Uterus (tissue), 4 donors: ENCODE data around the gene PFKFB4. TPM values are rescaled to one million over a fixed set of nuclear protein-coding genes. Genes with fewer than 3 reads are reported as not detected.
A peak's percentile ranks its signal among the peaks of the same experiment; 100 is the strongest.

ENCODE experiments used
- DNase-seq, 2 donors: peaks; one replicate each; pipeline ENCODE4 v3.0.0-alpha.2; 2019 to 2020
- H3K27ac ChIP-seq, 2 donors: fragments of 200-600 bp; sonication (generic); 1 replicate in 1 of 2; 2 replicates in 1 of 2; pipeline ENCODE4 v1.5.1; 2016 to 2018
- H3K27me3 ChIP-seq, 2 donors: fragments of 200-600 bp; sonication (generic); one replicate each; pipeline ENCODE4 v1.5.1; 2018 to 2019; ENCODE audit warnings: control low read depth in 1 of 2
- H3K36me3 ChIP-seq, 2 donors: fragments of 200-600 bp; sonication (generic); one replicate each; pipeline ENCODE4 v1.5.1; 2019; ENCODE audit warnings: control low read depth in 1 of 2
- H3K4me1 ChIP-seq, 2 donors: fragments of 200-600 bp; sonication (generic); one replicate each; pipeline ENCODE4 v1.5.1; 2018 to 2019; ENCODE audit warnings: control low read depth in 1 of 2
- H3K4me3 ChIP-seq, 2 donors: fragments of 200-600 bp; sonication (generic); 1 replicate in 1 of 2; 2 replicates in 1 of 2; pipeline ENCODE4 v1.5.1; 2018 to 2019; ENCODE audit warnings: mild to moderate bottlenecking in 1 of 2
- H3K9me3 ChIP-seq, 2 donors: fragments of 200-600 bp; sonication (generic); one replicate each; pipeline ENCODE4 v1.5.1; 2019; ENCODE audit warnings: control low read depth in 1 of 2
- POLR2A ChIP-seq, 2 donors: fragments of 450-650 bp; IDR thresholded peaks; one replicate each; pipeline ENCODE4 v1.6.1; 2016; ENCODE audit warnings: antibody characterized with exemption in 2 of 2, mild to moderate bottlenecking in 1 of 2, moderate library complexity in 1 of 2
- intact Hi-C: fragments of 100-400 bp; cut with DNase I; formaldehyde crosslinking; loops from one replicate; pipeline ENCODE4 v1.15.1; 2023; ENCODE audit warnings: low total_unique reads
- total RNA-seq, 4 donors: library from RNA; depleted of rRNA in 3 of 4; stranded (reverse); fragments of >200 nt in 3 of 4; gene quantifications; one replicate each; pipeline versions ENCODE4 v1.1.0 to v1.2.4, GENCODE V29; 2014 to 2023
- TF ChIP-seq, protein P1 (sequence below), 4 experiments: fragments of 200-600 bp in 2 of 4; fragments of 450-650 bp in 2 of 4; sonication (generic) in 2 of 4; IDR thresholded peaks; one replicate each; pipeline ENCODE4 v1.5.1; 2016 to 2019; ENCODE audit warnings: antibody characterized with exemption in 4 of 4, mild to moderate bottlenecking in 2 of 4, moderate library complexity in 1 of 4
- donor health status: DM: yes; HTN: yes; CAD: no.

Gene PFKFB4
- total RNA-seq, 4 donors from 2014 or later: 3.2 to 11.5 (median 10.1) TPM

DNA sequence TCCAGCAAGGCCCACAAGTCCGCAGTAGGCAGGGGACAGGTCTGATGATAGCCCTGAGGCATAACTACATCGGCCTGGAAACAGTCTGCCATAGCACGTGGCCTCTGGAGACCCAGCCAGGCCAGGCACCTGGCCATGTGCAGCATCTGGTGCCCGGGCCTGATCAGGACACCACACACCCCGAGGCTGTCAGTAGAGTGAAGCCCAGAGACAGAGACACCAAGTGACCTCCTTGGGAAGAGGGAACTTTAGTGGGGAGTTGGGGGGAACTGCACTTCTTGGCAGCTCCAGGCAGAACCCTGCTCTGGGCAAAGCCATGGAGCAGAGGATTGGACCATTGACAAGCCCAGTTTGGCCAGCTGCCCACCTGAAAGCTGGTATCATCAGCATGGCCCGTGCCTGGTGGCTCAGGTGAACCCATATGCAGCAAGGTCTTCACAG lies 53.9 kb downstream of the PFKFB4 start:
- no peaks in the 10 kb centered on the region for H3K4me1 ChIP-seq
- H3K27me3 ChIP-seq: no peaks in the 10 kb centered on the region
- H3K4me3 ChIP-seq: peak overlapping the region in 1 of 2 donors; percentile 69
- no peaks in the 10 kb centered on the region for H3K9me3 ChIP-seq
- H3K36me3 ChIP-seq: no peaks in the 10 kb centered on the region
- intact Hi-C loops: no loop called here
- no peak for TF ChIP-seq POLR2A (IDR thresholded peaks at IDR 0.05)
- TF ChIP-seq, protein P1, sequence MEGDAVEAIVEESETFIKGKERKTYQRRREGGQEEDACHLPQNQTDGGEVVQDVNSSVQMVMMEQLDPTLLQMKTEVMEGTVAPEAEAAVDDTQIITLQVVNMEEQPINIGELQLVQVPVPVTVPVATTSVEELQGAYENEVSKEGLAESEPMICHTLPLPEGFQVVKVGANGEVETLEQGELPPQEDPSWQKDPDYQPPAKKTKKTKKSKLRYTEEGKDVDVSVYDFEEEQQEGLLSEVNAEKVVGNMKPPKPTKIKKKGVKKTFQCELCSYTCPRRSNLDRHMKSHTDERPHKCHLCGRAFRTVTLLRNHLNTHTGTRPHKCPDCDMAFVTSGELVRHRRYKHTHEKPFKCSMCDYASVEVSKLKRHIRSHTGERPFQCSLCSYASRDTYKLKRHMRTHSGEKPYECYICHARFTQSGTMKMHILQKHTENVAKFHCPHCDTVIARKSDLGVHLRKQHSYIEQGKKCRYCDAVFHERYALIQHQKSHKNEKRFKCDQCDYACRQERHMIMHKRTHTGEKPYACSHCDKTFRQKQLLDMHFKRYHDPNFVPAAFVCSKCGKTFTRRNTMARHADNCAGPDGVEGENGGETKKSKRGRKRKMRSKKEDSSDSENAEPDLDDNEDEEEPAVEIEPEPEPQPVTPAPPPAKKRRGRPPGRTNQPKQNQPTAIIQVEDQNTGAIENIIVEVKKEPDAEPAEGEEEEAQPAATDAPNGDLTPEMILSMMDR (IDR thresholded peaks at IDR 0.05): no peak
- DNase-seq: peak; percentile 46 to 57
- H3K27ac ChIP-seq: peak overlapping the region; percentile 94 to 97

DNA sequence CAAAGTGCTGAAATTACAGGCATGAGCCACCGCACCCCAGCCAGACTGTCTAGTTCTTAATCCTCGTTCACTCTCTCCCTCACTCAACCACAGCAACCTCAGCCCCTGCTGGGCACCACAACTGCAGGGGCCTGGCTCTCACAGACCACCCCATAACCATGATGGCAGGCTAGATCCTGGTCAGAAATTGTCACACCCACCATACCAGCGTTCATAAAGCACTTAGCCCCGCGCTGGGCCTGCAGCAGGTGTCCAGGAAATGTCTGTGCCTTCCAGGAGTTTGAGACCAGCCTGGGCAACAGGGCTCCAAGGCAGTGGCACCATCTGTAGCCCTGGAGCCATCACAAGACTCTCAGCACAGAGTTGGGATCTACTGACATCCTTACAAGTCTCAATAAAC lies 54.5 kb downstream of the PFKFB4 start:
- Histone ChIP-seq H3K4me3 (no peak overlapping the region), H3K4me1 (no peaks in the 10 kb centered on the region), H3K27me3 (no peaks in the 10 kb centered on the region), H3K9me3 (no peaks in the 10 kb centered on the region), H3K27ac (peak overlapping the region; percentile 94 to 97), H3K36me3 (no peaks in the 10 kb centered on the region)
- intact Hi-C loops: no loop called here
- no peak for DNase-seq
- TF ChIP-seq, protein P1 (IDR thresholded peaks at IDR 0.05): no peak
- TF ChIP-seq POLR2A (IDR thresholded peaks at IDR 0.05): no peak

DNA sequence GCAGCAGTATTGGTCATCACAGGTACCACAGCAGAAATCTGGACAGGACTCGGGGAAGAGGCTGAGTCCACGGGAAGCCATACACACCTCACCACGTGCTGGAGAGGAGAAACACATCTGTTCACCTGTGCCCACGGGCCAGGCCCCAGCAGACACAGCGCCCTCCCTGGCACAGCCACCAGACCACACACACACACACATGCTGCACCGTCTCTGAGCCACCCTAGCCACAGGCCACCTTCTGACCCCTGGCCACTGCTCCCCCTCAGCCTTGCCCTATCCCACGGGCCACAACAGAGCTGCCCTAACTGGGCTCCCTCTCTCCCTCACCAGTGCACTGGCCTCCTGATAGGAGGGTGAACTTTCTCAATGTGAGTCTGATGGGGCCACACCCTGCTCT lies 55.4 kb downstream of the PFKFB4 start:
- no peaks in the 10 kb centered on the region for H3K27me3 ChIP-seq
- DNase-seq: no peak
- H3K27ac ChIP-seq: no peak overlapping the region
- TF ChIP-seq POLR2A (IDR thresholded peaks at IDR 0.05): no peak
- TF ChIP-seq, protein P1 (IDR thresholded peaks at IDR 0.05): no peak
- intact Hi-C loops: no loop called here
- no peak overlapping the region for H3K4me3 ChIP-seq
- no peaks in the 10 kb centered on the region for H3K4me1 ChIP-seq
- H3K9me3 ChIP-seq: no peaks in the 10 kb centered on the region
- H3K36me3 ChIP-seq: no peaks in the 10 kb centered on the region

DNA sequence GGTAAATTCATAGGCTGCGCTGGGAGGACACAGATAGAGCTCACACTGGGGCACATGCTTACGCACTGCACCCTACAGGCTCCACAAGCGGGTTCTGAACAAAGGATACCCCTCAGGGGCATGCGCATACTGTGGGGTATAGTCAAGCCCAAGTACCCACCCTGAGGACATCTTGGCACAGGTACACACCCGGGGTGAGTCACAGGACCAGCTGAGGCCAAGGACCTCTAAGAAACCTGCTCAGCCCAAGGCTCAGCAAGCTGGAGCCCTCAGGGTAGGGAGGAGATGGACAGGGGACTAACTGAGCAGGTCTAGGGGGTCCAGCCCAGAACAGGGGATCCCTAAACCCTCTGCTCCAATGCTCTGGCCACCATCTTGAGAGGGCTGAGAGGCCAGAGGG lies 55.9 kb downstream of the PFKFB4 start:
- H3K27me3 ChIP-seq: no peaks in the 10 kb centered on the region
- no peak overlapping the region for H3K27ac ChIP-seq
- H3K9me3 ChIP-seq: no peaks in the 10 kb centered on the region
- no peak for DNase-seq
- intact Hi-C loops: no loop called here
- no peaks in the 10 kb centered on the region for H3K4me1 ChIP-seq
- no peak overlapping the region for H3K4me3 ChIP-seq
- H3K36me3 ChIP-seq: no peaks in the 10 kb centered on the region
- TF ChIP-seq POLR2A (IDR thresholded peaks at IDR 0.05): no peak
- TF ChIP-seq, protein P1 (IDR thresholded peaks at IDR 0.05): no peak

DNA sequence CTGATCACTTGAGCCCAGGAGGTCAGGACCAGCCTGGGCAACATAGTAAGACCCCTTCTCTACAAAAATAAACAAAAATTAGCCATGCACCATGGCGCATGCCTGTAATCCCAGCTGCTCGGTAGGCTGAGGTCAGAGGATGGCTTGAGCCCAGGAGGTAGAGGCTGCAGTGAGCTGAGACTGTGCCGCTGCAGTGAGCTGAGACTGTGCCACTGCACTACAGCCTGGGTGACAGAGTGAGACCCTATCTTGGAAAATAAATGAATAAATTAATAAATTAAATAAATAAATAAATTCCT lies 63.5 kb downstream of the PFKFB4 start:
- TF ChIP-seq, protein P1 (IDR thresholded peaks at IDR 0.05): no peak
- no peak for TF ChIP-seq POLR2A (IDR thresholded peaks at IDR 0.05)
- Histone ChIP-seq H3K36me3 (no peaks in the 10 kb centered on the region), H3K4me3 (no peak overlapping the region), H3K4me1 (no peaks in the 10 kb centered on the region), H3K27me3 (no peaks in the 10 kb centered on the region), H3K27ac (no peak overlapping the region), H3K9me3 (no peaks in the 10 kb centered on the region)
- intact Hi-C loops: no loop called here
- DNase-seq: no peak
